Stimulated activated CD8-positive, alpha-beta memory T cell treated with anti-CD3 and anti-CD28 coated beads, Interleukin-4, amount 100 ng/mL, for 4 hours (primary cell): ENCODE results near the gene FOXO3.

ENCODE experiments used
- DNase-seq, 2 donors: peaks; one replicate each; pipeline ENCODE4 v3.0.0-alpha.2; 2020; ENCODE audit warnings: low read depth in 2 of 2, low spot score in 1 of 2

FOXO3 gene

DNA sequence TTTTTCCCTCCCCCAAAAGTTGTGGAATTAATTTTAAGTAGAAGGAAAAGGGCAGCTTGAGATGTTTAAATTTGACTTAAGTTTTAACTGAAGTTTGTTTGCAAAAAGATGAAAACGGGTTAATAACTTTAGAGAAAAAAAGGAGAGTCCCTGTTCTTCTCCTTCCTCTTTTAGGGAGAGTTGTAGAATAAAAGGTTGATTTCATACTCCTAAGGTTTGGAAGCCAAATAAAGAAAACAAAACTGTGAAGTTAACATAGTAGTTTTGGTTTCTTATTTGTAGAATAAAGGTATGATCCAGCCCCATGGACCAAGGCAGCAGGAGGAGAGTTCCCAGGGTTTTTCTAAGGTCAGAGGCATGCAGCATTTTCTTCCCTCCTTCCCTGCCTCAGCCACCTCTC, 33.4 kb downstream of the FOXO3 start:
- no peak for DNase-seq

- no peak for DNase-seq
Observed at GRCh38 chr6:108594640-108595039, 33.9 kb downstream of the FOXO3 start.

DNA sequence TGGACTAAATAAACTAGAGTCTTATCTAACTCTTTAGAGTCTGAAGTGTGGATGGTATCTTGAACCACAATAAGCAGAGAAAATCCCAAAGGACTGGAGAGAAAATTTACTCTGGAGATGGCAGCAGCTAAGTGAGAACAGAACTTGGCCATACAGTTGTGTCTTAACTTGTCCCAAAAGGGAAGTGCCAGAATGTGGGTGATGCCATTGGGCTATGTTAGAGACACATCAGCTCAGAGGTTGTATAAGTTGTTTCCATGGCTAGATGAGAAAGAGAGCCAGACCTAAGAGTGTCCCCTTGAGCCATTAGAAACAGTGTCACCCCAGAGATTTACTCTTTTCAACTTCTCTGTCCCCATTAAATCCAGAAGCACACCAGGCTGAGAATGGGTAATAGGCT, 36.2 kb downstream of the FOXO3 start:
- DNase-seq: no peak

GRCh38 chr6:108597572-108598304, 37.0 kb downstream of the FOXO3 start:
- no peak for DNase-seq

- no peak for DNase-seq
Observed at GRCh38 chr6:108598305-108598863, 37.7 kb downstream of the FOXO3 start.

GRCh38 chr6:108604156-108604555, 43.4 kb downstream of the FOXO3 start:
- no peak for DNase-seq

DNA sequence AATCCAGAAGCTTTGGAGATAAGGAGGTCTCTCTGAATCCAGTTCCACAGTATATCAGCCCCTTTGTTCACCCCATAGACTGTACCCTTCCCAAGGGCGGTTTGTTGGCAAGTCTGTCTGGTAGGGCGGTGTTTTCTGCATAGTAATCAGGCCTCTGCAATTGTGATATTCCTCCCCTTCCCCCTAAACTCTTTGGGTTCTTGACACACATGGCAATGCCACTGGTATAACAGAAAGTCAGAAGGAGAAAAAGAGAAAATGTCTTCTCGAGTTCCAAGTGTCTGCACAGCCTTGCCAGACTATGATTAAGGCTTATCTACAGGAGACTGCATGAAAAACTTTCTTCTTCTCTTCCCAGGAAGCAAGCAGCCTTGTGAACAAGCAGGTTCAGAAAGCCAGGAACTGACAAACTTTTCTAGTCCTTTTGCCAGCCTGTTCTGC, 45.6 kb downstream of the FOXO3 start:
- no peak for DNase-seq

DNA sequence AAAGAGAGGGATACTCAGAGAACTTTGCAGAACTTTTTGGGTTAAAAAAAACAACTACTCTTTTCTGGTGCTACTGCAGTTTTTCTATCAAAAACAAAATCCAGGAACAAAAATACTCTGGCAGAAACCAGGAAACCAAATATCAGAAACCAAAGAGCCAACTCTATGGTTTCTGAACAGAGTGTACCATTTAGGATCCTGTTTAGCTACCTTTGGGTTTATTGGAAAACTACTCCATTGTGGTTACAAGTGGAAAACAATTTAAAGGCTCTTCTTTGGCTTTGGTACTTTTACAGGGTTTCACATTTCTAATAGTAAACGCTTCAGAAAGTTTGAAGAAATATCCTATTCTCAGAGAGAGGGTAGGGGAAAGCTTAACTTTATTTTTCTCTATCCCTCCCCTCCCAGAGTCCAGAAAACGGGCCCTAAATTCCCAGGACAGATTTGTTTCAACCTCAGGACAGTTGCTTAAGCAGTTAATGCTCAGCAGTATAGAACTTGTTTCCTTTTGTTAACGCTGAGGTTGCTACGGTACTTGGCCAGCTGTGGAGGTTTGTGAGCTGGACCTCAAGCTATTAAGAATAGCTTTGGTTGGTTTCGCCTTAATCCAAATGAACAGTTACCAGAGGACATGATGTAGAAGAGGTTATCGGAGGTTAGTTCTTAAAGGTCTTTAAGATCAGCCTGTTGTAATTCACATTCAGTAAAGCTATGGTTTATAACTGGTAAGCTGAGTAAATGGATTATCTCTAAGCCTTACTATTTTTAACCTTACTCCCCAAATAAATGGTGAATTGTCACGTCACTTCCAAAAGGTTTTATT, 47.9 kb downstream of the FOXO3 start:
- DNase-seq: no peak

GRCh38 chr6:108609276-108609769, 48.6 kb downstream of the FOXO3 start:
- DNase-seq: no peak

- DNase-seq: no peak
Observed at GRCh38 chr6:108610270-108610839, 49.6 kb downstream of the FOXO3 start.

- no peak for DNase-seq
Observed at GRCh38 chr6:108610957-108611586, 50.4 kb downstream of the FOXO3 start.

DNA sequence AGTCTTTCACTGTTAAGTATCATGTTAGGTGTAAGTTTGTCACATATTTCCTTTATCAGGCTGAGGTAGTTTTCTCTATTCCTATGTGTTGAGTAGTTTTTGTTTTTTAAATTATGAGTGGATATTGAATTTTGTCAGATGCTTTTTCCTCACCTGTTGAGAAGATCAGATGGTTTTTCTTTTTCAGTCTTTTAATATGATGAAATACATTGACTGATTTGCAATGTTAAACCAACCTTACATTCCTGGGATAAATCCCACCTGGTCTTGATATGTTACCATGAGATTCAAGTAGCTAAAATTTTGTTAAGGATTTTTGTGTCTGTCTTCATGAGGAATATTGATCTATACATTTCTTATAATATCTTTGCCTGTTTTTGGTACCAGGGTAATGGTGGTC, 52.1 kb downstream of the FOXO3 start:
- no peak for DNase-seq

GRCh38 chr6:108616544-108616943, 55.8 kb downstream of the FOXO3 start:
- DNase-seq: no peak

DNA sequence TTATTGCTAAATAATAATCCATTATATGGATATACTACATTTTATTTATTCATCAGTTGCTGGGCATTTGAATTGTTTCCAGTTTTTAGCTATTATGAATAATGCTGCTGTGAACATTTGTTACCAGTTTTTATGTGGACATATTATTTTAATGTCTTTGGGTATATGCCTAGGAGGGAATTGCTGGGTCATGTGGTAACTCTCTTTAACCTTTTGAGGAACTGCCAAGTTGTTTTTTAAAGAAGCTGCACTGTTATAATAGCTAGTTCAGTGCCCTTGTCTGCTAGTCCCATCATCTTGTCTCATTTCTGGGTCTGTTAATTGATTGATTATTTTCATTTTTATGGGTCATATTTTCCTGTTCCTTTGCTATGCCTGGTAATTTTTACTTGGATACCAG, 56.3 kb downstream of the FOXO3 start:
- no peak for DNase-seq

DNA sequence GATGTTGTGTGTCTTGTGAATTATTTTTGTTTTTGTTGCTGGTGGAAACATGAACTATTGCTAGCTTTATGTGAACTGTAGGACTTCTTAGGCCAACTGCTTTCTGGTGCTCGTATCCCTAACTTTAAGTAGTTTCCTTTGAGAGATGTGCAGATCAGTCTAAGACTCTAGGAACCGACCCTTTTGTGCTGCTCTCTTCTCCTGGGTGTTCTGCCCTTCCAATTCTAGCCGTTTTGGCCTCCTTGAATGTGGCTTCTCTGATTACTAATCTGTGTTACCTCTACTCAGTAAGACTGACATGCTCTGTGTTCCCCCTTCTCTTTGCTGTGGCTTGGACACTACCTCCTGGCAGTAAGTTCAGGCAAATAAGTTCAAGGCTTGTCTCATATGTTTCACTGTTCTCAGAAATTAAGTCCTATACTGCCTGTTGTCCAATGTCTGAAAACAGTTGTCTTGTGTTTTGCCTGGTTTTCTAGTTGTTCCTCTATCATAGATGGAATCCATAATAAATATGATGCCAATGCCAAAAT, 58.0 kb downstream of the FOXO3 start:
- DNase-seq: no peak

GRCh38 chr6:108619431-108620197, 58.9 kb downstream of the FOXO3 start:
- DNase-seq: no peak

- DNase-seq: no peak
Observed at GRCh38 chr6:108621117-108621516, 60.4 kb downstream of the FOXO3 start.

DNA sequence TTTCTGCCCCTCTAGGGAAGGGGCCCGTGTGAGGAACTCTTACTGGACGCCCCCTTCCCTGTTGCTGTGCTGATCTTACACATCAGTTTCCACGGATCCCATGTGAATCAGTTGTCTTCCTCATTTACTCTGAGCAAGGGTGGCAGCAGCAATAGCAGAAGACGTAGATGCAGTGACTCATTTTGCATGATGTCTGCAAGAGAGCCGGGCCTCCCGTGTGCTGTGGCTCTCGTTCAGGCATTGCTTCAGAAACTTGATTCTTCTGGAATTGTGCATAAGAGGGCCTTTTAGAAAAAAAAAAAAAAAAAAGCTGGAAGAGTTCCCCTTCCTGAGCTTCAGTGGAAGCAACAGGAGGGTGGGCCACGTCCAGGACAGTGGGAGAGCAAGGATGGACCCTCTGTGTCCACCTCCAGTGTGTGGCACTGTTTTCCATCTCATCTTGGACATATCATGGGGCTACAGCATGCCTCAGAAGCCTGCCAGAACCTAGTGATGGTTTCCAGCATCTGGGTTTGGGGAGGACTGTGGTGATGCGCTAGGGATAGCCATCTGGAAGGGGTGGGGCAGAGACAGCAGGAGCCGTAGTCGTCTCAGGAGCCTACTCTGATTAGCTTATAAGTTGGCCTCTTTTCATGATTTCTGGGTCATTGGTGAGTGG, 62.1 kb downstream of the FOXO3 start:
- DNase-seq: no peak

DNA sequence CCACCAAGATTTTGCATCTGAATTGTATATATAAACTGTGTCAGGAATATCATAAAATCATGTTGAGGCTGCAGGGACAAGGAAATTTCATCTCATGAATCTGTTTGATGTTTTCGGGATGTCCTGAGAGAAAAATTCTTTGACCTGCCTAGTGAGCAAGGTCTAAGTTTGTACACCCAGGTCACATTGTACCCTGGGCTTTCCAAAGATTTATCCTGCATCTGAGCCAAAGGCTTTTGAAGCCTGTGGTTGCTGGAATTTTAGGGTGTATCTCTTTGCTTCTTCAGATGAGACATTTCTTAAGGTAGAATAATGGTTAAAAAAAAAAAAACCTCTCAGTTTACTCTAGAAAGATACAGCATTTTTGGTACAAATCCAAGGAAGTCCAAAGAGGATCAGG, 63.3 kb downstream of the FOXO3 start:
- no peak for DNase-seq

- DNase-seq: no peak
Observed at GRCh38 chr6:108625581-108625980, 64.9 kb downstream of the FOXO3 start.
